Hepatocyte (in vitro differentiated cells): ENCODE data around the gene CCDC12.

Source experiments
- EZH2 ChIP-seq: fragments of 200-600 bp; sonication (generic); IDR thresholded peaks from 2 replicates; pipeline ENCODE4 v1.6.1; 2016; ENCODE audit warnings: antibody characterized with exemption, mild to moderate bottlenecking, borderline replicate concordance
- TF ChIP-seq, protein P1 (sequence below): fragments of 200-600 bp; sonication (generic); IDR thresholded peaks from 2 replicates; pipeline ENCODE4 v1.5.1; 2016; ENCODE audit warnings: antibody characterized with exemption, mild to moderate bottlenecking; ENCODE audit not compliant: poor library complexity

GRCh38 chr3:47013231-47013630 is 36.7 kb upstream of the CCDC12 start:
- TF ChIP-seq, protein P1, sequence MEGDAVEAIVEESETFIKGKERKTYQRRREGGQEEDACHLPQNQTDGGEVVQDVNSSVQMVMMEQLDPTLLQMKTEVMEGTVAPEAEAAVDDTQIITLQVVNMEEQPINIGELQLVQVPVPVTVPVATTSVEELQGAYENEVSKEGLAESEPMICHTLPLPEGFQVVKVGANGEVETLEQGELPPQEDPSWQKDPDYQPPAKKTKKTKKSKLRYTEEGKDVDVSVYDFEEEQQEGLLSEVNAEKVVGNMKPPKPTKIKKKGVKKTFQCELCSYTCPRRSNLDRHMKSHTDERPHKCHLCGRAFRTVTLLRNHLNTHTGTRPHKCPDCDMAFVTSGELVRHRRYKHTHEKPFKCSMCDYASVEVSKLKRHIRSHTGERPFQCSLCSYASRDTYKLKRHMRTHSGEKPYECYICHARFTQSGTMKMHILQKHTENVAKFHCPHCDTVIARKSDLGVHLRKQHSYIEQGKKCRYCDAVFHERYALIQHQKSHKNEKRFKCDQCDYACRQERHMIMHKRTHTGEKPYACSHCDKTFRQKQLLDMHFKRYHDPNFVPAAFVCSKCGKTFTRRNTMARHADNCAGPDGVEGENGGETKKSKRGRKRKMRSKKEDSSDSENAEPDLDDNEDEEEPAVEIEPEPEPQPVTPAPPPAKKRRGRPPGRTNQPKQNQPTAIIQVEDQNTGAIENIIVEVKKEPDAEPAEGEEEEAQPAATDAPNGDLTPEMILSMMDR: no peak
- TF ChIP-seq EZH2: no peak
